Progenitor cell of endocrine pancreas (in vitro differentiated cells): Measurements from ENCODE around the gene CCDC192. TPM values are rescaled to one million over a fixed set of nuclear protein-coding genes. Genes with fewer than 3 reads are reported as not detected.

Source experiments
- DNase-seq: peaks from one replicate; pipeline ENCODE4 v3.0.0; 2021; ENCODE audit warnings: low spot score; ENCODE audit not compliant: unreplicated experiment
- H3K27ac Mint-ChIP-seq: 2 replicates; pipeline ENCODE4 v1.8.0; 2021; ENCODE audit warnings: mild to moderate bottlenecking, moderate library complexity, mixed read lengths
- H3K27me3 Mint-ChIP-seq: 2 replicates; pipeline ENCODE4 v1.8.0; 2021; ENCODE audit warnings: mixed read lengths
- H3K36me3 Mint-ChIP-seq: 2 replicates; pipeline ENCODE4 v1.8.0; 2022; ENCODE audit warnings: mixed read lengths; ENCODE audit not compliant: insufficient read depth
- H3K4me1 Mint-ChIP-seq: 2 replicates; pipeline ENCODE4 v1.8.0; 2021; ENCODE audit warnings: low read depth, mixed read lengths
- H3K4me3 Mint-ChIP-seq: 2 replicates; pipeline ENCODE4 v1.8.0; 2021; ENCODE audit warnings: low read depth, mild to moderate bottlenecking, moderate library complexity, mixed read lengths
- H3K9me3 Mint-ChIP-seq: 2 replicates; pipeline ENCODE4 v1.8.0; 2021; ENCODE audit warnings: low read depth, mixed read lengths
- total RNA-seq: library from RNA; stranded (reverse); gene quantifications from 2 replicates; pipeline ENCODE4 v1.2.1, GENCODE V29; 2021
- TF ChIP-seq, protein P1 (sequence below): fragments of 200-600 bp; sonication (generic); IDR thresholded peaks from one replicate; pipeline ENCODE4 v1.5.0; 2021; ENCODE audit warnings: antibody characterized with exemption, mild to moderate bottlenecking; ENCODE audit not compliant: unreplicated experiment

Gene CCDC192
- total RNA-seq, 1 donor from 2014 or later, result not detected

DNA sequence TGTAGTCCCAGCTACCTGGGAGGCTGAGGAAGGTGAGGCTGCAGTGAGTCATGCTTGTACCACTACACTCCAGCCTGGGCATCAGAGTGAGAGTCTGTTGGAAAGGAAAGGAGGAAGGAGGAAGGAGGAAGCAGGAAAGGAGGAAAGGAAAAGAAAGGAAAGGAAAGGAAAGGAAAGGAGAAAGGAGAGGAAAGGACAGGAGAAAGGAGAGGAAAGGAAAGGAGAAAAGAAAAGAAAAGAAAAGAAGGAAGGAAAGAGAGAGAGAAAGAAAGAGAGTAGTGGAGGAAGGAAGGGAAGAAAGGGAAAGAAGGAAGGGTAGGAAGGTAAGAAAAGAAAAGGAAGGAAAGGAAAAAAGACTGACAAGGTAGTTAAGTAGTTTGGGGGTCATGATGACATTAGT, 217.7 kb downstream of the CCDC192 start:
- TF ChIP-seq, protein P1, sequence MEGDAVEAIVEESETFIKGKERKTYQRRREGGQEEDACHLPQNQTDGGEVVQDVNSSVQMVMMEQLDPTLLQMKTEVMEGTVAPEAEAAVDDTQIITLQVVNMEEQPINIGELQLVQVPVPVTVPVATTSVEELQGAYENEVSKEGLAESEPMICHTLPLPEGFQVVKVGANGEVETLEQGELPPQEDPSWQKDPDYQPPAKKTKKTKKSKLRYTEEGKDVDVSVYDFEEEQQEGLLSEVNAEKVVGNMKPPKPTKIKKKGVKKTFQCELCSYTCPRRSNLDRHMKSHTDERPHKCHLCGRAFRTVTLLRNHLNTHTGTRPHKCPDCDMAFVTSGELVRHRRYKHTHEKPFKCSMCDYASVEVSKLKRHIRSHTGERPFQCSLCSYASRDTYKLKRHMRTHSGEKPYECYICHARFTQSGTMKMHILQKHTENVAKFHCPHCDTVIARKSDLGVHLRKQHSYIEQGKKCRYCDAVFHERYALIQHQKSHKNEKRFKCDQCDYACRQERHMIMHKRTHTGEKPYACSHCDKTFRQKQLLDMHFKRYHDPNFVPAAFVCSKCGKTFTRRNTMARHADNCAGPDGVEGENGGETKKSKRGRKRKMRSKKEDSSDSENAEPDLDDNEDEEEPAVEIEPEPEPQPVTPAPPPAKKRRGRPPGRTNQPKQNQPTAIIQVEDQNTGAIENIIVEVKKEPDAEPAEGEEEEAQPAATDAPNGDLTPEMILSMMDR, result no peak

DNA sequence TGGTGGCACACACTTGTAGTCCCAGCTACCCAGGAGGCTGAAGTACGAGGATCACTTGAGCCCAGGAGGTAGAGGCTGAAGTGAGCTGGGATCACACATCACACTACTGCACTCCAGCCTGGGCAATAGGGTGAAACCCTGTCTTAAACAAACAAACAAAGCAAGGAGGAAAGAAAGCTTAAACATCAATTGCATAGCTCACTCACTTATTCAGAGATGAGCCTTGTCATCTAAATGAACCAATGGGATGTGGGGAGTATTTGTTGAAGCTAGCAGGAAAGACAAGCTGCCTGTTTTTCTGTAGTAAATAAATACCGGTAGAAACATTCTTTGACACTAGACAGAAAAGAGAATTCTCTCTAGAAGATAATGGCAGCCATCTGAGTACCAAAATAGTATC, 219.4 kb downstream of the CCDC192 start:
- no peak for DNase-seq
- Mint-ChIP-seq H3K9me3 (no peaks in the 10 kb centered on the region), H3K36me3 (no peaks in the 10 kb centered on the region), H3K4me1 (peaks cover 17% of the 10 kb centered on the region), H3K4me3 (no peak overlapping the region), H3K27ac (no peak overlapping the region), H3K27me3 (no peaks in the 10 kb centered on the region)
- TF ChIP-seq, protein P1, result no peak

More for the DNA sequence above, 217.7 kb downstream of the CCDC192 start:
- Mint-ChIP-seq H3K36me3 (no peaks in the 10 kb centered on the region), H3K27me3 (no peaks in the 10 kb centered on the region), H3K9me3 (no peaks in the 10 kb centered on the region), H3K4me1 (peaks cover 25% of the 10 kb centered on the region), H3K4me3 (no peak overlapping the region), H3K27ac (no peak overlapping the region)
- DNase-seq, result no peak

DNA sequence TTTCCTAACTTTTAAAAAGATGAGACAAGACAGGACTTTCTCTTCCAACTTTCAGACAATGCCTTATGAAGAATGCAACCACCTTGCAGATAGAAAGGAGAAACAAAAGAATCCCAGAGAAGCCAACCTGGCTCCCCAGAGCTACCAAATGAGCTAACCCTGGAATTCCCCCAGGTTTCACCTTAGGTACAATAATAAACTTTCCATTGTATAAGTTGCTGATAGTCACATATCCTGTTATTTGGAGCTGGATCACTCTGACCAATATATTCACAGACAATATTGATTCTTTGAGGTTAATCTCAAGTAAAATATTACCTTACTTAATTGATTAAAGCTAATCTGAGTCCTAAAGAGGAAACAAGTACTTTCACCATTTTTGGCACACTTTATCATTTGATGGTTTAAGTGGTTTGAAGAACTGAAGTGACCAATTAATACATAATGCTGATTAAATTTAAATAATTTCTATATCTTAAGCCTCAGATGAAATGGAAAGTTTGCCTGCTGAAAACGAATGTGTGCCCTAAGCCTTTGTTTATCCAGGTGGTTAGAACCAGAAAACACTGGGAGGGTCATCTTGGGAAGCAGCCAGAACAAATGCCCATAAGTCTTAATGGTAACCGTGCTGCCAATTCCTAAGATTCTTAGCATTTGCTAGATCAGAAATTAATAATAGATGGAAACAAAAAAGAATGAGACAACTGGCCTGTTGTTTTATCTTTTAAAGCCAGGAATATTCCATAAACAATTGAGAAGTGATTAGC, 220.8 kb downstream of the CCDC192 start:
- Mint-ChIP-seq H3K36me3 (peaks cover 2% of the 10 kb centered on the region), H3K27ac (peak overlapping the region; percentile 22), H3K9me3 (peaks cover 4% of the 10 kb centered on the region), H3K4me1 (peaks cover 17% of the 10 kb centered on the region), H3K4me3 (no peak overlapping the region), H3K27me3 (no peaks in the 10 kb centered on the region)
- TF ChIP-seq, protein P1, result no peak
- no peak for DNase-seq

DNA sequence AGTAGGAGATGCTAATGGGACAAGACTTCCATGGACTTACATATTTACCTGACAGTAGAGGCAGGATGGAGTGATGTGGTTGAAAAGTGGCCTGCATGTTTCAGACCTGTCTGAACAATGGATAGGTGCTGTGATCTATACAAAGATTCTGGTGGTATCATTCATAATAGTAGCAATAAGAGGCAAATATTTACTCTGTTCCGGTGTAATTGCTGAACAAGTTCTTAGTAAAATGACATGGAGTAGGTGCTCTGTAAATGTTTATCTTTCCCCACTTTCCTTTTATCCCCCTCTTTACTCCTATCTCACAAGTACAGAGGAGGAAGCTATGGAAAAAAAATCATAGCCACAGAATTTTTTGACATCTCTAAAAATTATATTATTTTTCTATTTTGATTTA, 221.4 kb downstream of the CCDC192 start:
- Mint-ChIP-seq H3K36me3 (peaks cover 2% of the 10 kb centered on the region), H3K27ac (no peak overlapping the region), H3K4me3 (no peak overlapping the region), H3K27me3 (no peaks in the 10 kb centered on the region), H3K4me1 (peaks cover 15% of the 10 kb centered on the region), H3K9me3 (peaks cover 4% of the 10 kb centered on the region)
- DNase-seq, result no peak
- TF ChIP-seq, protein P1, result no peak

DNA sequence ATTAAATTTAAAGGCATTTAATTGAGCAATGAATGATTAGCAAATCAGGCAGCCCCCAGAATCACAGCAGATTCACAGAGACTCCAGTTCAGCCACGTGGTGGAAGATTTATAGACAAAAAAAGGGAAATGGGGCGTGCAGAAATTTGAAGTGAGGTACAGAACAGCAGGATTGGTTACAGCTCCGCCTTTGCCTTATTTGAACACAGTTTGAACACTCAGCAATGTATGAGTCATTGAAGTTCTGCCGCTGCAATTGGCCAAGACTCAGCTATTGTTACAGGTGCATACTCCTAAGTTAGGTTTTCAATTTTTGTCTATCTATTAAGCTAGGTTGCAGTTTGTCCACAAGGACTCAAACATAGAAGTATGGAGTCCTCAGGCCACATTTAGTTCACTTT, 222.7 kb downstream of the CCDC192 start:
- peaks cover 13% of the 10 kb centered on the region for H3K4me1 Mint-ChIP-seq
- H3K9me3 Mint-ChIP-seq, result peaks cover 4% of the 10 kb centered on the region
- DNase-seq, result no peak
- H3K36me3 Mint-ChIP-seq, result peaks cover 2% of the 10 kb centered on the region
- no peak overlapping the region for H3K4me3 Mint-ChIP-seq
- H3K27me3 Mint-ChIP-seq, result no peaks in the 10 kb centered on the region
- H3K27ac Mint-ChIP-seq, result no peak overlapping the region
- TF ChIP-seq, protein P1, result no peak
